ENCODE results near the gene ZBTB20.

DNA sequence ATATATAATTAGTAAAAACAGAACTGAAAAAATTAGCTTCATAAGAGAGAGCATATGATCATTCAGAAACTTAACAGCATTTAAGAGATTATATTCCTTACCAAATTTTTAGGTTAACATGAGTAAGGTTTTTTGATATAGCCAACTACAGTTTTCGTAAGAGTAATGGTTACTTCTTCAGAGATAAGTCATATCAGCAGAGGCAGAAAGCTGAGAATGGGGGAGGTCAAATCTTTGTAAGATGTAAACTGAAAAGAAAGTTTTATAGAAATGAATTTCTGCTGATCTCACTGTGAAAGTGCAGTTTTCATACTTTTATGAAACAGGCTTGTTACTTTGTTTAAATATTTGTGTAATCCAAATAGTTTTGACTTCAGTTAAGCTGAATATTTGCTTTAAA is 193.3 kb downstream of the ZBTB20 start:
- no peak for TF ChIP-seq EZH2 (IDR thresholded peaks at IDR 0.05; ENCODE audit: low read length, missing control alignments)
- TF ChIP-seq, protein P1, sequence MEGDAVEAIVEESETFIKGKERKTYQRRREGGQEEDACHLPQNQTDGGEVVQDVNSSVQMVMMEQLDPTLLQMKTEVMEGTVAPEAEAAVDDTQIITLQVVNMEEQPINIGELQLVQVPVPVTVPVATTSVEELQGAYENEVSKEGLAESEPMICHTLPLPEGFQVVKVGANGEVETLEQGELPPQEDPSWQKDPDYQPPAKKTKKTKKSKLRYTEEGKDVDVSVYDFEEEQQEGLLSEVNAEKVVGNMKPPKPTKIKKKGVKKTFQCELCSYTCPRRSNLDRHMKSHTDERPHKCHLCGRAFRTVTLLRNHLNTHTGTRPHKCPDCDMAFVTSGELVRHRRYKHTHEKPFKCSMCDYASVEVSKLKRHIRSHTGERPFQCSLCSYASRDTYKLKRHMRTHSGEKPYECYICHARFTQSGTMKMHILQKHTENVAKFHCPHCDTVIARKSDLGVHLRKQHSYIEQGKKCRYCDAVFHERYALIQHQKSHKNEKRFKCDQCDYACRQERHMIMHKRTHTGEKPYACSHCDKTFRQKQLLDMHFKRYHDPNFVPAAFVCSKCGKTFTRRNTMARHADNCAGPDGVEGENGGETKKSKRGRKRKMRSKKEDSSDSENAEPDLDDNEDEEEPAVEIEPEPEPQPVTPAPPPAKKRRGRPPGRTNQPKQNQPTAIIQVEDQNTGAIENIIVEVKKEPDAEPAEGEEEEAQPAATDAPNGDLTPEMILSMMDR (conservative IDR thresholded peaks at IDR 0.05 in 1 of 2, IDR thresholded peaks at IDR 0.05 in 1 of 2; ENCODE audit: low read depth in 1 of 2, low read length in 2 of 2) = no peak
